HepG2 (cell line): ENCODE results near the gene SELENOV.

ENCODE experiments used
- ELF1 ChIP-seq: sonication (generic); formaldehyde crosslinking; IDR thresholded peaks from 2 replicates; pipeline ENCODE4 v1.4.0; 2020; ENCODE audit warnings: missing genetic modification reagents
- FOXP1 ChIP-seq, 2 experiments: fragments of 450-650 bp in 1 of 2; IDR thresholded peaks; 2 replicates each; pipeline ENCODE4 v1.6.1; 2017 to 2018; ENCODE audit warnings: antibody characterized with exemption in 1 of 2
- MXI1 ChIP-seq: IDR thresholded peaks from 3 replicates; pipeline ENCODE4 v1.6.1; 2012; ENCODE audit warnings: low read depth, low read length, inconsistent platforms, borderline replicate concordance
- POLR2AphosphoS5 ChIP-seq: IDR thresholded peaks from 2 replicates; pipeline ENCODE4 v1.6.1; 2012; ENCODE audit warnings: low read depth, low read length
- SIN3A ChIP-seq: IDR thresholded peaks from 2 replicates; pipeline ENCODE4 v1.6.1; 2011; ENCODE audit warnings: low read depth, mild to moderate bottlenecking, control low read depth, low read length, borderline replicate concordance
- ZNF121 ChIP-seq: sonication (generic); formaldehyde crosslinking; IDR thresholded peaks from 2 replicates; pipeline ENCODE4 v1.5.0; 2020; ENCODE audit warnings: mild to moderate bottlenecking, missing genetic modification reagents
- ZNF510 ChIP-seq: sonication (generic); formaldehyde crosslinking; IDR thresholded peaks from 2 replicates; pipeline ENCODE4 v1.4.0; 2020; ENCODE audit warnings: low read depth, mild to moderate bottlenecking, missing genetic modification reagents
- ZNF782 ChIP-seq: sonication (generic); formaldehyde crosslinking; IDR thresholded peaks from 2 replicates; pipeline ENCODE4 v1.4.0; 2020; ENCODE audit warnings: missing genetic modification reagents, mild to moderate bottlenecking, borderline replicate concordance
- TF ChIP-seq, protein P1 (sequence below): sonication (generic); formaldehyde crosslinking; IDR thresholded peaks from 2 replicates; pipeline ENCODE4 v1.5.0; 2020; ENCODE audit warnings: mild to moderate bottlenecking, missing genetic modification reagents, moderate library complexity

- TF ChIP-seq ZNF121 (CRISPR knock-in tag) (no peak), MXI1 (no peak), FOXP1 (IDR thresholded peaks at IDR 0.05) (no peak), FOXP1 (CRISPR knock-in tag; IDR thresholded peaks at IDR 0.05) (no peak), POLR2AphosphoS5 (no peak), ELF1 (CRISPR knock-in tag) (no peak), ZNF782 (CRISPR knock-in tag) (no peak), SIN3A (no peak), ZNF510 (CRISPR knock-in tag) (no peak)
- TF ChIP-seq, protein P1, sequence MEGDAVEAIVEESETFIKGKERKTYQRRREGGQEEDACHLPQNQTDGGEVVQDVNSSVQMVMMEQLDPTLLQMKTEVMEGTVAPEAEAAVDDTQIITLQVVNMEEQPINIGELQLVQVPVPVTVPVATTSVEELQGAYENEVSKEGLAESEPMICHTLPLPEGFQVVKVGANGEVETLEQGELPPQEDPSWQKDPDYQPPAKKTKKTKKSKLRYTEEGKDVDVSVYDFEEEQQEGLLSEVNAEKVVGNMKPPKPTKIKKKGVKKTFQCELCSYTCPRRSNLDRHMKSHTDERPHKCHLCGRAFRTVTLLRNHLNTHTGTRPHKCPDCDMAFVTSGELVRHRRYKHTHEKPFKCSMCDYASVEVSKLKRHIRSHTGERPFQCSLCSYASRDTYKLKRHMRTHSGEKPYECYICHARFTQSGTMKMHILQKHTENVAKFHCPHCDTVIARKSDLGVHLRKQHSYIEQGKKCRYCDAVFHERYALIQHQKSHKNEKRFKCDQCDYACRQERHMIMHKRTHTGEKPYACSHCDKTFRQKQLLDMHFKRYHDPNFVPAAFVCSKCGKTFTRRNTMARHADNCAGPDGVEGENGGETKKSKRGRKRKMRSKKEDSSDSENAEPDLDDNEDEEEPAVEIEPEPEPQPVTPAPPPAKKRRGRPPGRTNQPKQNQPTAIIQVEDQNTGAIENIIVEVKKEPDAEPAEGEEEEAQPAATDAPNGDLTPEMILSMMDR (CRISPR knock-in tag), result no peak
Measured at GRCh38 chr19:39479916-39480315, 35.0 kb upstream of the SELENOV start.
